ENCODE results near the gene SLCO2B1.

SLCO2B1 gene

DNA sequence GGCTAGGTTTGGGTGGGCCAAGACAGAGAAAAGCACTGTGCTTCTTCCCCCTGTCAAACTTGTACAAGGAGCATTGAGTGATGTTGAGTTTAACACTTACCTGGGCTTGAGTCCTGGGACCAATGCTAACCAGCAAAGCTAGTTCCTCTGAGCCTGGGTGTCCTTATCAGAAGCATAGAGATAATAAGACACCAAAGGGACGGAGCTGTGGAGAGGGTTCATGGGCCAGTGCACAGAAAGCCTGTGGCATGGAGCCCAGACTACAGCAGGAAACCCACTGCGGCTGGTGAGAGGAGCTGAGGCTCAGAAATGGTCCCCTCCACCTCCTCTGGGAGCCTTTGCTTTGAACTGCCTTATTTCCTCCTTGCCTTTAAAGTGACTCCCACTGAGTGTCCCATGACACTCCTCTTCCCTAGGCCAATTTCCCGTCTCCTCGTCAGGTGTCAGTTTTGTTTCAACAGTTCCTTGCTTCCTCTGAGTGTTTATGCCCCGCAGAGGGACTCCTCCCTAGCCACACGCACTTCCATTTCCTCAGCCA is 9.4 kb downstream of the SLCO2B1 start:
- intact Hi-C loops (cut with DNase I) = no loop called here
- peak in 2 of 10 donors; percentile 8 to 36 for DNase-seq

DNA sequence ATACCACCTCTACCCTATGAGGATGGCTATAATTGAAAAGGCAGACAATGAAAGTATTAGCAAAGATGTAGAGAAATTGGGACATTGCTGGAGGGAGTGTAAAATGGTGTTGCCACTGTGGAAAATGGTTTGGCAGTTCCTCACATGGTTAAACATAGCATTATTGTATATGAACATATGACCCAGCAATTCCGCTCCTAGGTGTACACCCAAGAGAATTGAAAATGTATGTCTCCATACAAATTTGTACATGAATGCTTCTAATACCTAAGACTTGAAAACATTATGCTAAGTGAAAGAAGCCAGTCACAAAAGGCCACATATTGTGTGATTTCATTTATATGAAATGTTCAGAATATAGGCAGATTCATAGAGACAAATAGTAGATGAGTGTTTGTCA is 10.0 kb downstream of the SLCO2B1 start:
- no peak for DNase-seq
- intact Hi-C loops (cut with DNase I) = no loop called here

DNA sequence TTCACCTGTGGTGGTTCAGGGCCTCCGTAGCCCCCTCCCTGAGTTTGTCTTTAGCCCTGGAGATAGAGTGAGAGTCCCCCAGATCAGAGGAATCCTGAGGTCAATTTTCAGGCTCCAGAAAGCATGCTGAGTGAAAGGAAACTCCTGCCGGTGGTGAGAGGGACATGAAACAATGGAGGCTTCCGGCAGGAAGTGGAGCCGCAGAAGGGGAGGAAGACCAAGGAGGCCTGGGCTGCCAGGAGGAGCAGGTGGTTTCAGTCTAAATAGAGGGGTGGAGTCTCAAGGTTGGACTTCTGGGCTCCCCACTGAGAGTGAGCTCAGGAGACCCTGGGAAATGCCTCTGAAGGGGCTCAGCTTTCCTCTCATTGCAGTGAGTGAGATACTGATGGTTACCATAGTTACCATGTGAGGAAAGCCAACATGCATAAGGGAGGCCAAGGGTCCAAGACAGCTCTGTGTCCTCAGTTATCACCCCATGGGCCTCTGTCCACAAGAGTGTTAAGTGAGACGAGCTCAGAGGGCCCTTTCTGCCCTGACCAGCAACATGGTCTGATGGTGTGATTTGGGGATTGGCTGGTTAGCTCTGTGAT is 10.7 kb downstream of the SLCO2B1 start:
- DNase-seq = peak in 2 of 10 donors; percentile 13 to 50
- intact Hi-C loops (cut with DNase I) = no loop called here

DNA sequence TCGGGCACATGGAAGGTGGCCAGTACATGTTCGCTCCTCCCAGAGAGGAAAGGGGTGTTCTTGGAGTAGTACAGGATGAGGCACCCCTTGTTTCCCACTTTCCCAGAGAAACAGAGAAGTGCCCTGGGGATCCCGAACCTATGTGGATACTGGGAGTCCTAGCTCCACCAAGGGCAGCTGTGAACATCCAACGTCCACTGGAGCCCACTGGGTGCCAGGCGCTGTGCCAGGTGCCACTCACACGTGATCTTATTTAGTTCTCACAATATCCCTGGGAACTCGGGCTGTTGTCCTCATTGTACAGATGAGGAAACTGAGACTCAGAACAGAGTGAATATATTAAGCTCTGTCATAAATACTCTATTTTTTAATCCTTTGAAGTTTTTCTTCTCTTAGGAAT is 12.0 kb downstream of the SLCO2B1 start:
- DNase-seq = peak in 3 of 10 donors; percentile 32 to 80 (median 45)
- intact Hi-C loops (cut with DNase I) = no loop called here

GRCh38 chr11:75163921-75164849 is 13.3 kb downstream of the SLCO2B1 start:
- intact Hi-C loops (cut with DNase I) = no loop called here
- peak in 2 of 10 donors; percentile 55 to 63 for DNase-seq

- intact Hi-C loops (cut with DNase I) = no loop called here
- DNase-seq = peak in 1 of 10 donors; percentile 52
These were observed 14.8 kb downstream of the SLCO2B1 start for GRCh38 chr11:75165721-75166120.

- peak in 2 of 10 donors; percentile 29 to 42 for DNase-seq
- intact Hi-C loops (cut with DNase I) = no loop called here
These were observed 15.9 kb downstream of the SLCO2B1 start for GRCh38 chr11:75166791-75167190.

- DNase-seq = peak in 1 of 10 donors; percentile 32
- intact Hi-C loops (cut with DNase I) = no loop called here
These were observed 16.7 kb downstream of the SLCO2B1 start for GRCh38 chr11:75167617-75168016.

- peak in 2 of 10 donors; percentile 31 to 60 for DNase-seq
- intact Hi-C loops (cut with DNase I) = no loop called here
These were observed 18.4 kb downstream of the SLCO2B1 start for GRCh38 chr11:75169101-75169885.

DNA sequence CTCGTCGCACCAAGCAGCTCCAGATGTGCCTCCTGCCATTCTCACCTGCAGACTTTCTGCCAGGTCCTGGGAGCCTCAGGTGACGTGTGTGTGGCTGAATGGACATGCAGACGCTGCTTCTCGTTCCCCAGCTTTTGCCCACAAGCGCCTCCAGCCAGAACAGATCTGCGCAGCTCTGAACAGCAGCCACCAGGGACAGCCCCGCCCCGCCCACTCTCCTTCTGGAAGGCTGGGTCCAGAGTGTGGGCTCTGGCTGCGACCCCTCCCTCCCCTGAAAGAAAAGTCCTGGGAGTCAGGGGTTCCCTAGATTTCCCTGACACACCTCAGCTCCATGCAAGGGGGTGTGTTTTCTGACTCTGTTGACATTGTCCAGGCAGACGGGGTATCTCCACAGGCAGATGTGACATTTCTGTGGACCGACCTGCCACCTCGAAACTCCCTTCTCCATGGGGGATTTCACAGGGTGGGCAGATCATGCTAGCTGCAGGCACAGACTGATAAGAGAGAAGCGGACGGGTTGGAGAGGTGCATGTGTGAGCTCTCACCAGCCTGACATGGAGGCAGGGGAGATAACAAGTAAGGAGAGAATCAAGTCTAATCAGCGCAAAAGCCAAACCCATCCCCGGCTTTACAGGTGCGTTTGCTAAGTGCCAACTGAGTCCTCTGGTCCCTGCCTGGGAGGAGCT is 19.8 kb downstream of the SLCO2B1 start:
- intact Hi-C loops (cut with DNase I) = no loop called here
- DNase-seq = peak in 2 of 10 donors; percentile 67 to 70

GRCh38 chr11:75173336-75173735 is 22.4 kb downstream of the SLCO2B1 start:
- intact Hi-C loops (cut with DNase I) = no loop called here
- DNase-seq = peak in 2 of 10 donors; percentile 30 to 65

DNA sequence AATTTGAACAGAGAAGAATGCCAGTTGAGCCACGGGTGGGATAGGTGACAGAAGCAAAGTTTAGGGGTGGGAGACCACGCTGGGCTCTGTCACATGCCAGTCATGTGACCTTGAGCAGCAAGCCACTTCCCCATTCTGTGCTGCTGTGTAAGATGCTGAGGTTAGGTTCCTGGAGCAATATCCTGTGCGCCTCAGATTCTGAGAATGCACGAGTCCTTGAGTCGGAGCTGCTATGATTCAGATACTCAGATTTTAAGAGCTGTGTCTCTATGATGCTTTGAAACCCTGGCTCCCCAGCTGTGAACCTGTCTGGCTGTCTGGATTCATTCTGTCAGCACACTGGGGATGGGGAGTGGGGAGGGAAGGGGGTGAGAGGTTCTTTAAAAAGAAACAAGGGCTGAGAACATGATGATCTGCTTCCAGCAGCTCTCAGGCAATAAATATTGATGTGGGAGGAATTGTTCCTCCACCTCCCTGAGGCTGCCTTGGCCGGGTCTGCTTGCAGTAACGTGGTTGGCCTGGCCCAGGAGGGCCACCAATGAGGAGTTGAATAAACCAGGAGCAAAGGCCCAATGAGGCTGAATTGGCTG is 24.0 kb downstream of the SLCO2B1 start:
- intact Hi-C loops (cut with DNase I) = no loop called here
- DNase-seq = peak in 6 of 10 donors; percentile 33 to 87 (median 66)

DNA sequence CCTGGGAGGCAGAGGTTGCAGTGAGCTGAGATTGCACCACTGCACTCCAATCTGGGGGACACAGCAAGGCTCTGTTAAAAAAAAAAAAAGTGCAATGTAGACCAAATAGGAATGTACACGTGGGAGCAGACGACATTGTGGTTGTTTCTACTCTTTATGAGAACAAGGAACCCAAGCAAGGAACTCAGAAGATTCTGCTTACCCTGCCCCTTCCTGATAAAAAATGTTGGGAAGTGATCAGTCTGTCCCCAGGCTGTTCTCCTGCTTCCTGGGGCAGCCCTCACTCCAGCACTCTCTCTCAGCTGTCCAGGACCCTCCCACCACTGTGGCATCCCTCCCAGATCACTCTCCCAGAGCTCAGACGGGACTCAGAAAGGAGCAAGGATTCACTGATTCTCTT is 31.8 kb downstream of the SLCO2B1 start:
- DNase-seq = peak in 2 of 10 donors; percentile 22 to 53
- intact Hi-C loops (cut with DNase I) = no loop called here

DNA sequence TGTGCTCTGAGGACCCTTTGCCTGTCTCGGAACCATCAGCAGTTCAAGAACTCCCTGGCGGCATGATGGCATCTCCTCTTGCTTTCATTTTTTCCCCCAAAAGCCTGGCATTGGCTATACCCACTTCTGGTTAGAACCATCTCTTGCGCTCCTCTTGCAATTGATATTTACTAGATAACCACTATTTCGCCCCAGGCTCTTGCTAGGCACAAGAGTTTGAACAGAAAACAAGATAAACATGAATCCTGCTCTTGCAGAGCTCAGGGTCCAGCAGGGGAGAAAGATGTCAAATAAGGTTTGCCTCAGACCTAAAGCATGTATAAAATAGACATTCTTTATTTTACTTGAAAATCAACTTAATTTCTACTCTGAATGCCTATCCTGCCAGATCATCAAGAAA is 33.1 kb downstream of the SLCO2B1 start:
- no peak for DNase-seq
- intact Hi-C loops (cut with DNase I) = no loop called here

DNA sequence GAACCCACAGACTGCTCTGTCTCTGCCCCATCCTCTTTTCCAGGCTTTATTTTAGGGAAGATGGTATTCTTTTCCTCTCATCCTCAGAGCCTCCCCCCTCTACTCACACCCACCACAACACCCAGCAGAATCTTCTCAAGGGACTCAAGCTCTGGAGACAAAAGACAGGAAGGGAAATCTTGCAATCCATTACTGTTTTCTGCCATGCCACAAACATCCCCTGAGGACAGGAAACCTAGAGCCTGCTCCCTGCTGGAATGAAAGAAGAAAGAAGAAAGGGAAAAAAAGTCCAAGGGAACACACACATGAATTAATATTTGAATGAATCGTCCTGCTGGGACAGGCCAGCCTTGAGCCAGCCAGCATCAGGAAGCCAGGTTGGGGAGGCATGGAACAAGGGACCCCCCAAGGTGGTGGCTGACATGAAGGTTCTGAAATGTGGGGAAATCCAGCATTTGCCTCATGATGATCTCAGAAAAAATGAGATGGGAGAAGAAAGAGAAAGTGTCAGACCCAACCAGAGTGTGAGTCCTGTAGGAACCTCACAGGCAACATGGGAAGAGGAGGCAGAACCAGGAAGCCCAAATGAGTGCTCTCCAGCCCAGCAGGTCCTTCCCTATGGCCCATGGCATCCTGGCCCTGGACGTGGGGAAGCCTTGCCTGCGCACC is 34.0 kb downstream of the SLCO2B1 start:
- peak in 2 of 10 donors; percentile 31 to 68 for DNase-seq
- intact Hi-C loops (cut with DNase I) = no loop called here

DNA sequence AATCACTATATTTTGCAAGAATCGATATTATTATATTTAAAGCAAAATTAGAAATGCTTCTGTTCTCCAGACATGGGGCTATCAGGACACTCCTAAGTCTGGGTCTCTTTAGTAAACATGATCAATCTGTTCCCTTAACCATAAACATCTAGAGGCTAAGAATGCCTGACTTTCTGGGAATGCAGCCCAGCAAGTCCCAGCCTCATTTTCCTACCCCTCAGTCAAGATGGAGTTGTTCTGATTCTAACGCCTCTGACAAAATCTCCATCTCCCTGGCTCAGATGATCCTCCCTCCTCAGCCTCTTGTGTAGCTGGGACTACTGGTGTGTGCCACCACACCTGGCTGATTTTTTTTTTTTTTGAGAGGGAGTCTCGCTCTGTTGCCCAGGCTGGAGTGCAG is 35.0 kb downstream of the SLCO2B1 start:
- intact Hi-C loops (cut with DNase I) = no loop called here
- DNase-seq = no peak

GRCh38 chr11:75186999-75187398 is 36.1 kb downstream of the SLCO2B1 start:
- no peak for DNase-seq
- intact Hi-C loops (cut with DNase I) = no loop called here

GRCh38 chr11:75188671-75189070 is 37.8 kb downstream of the SLCO2B1 start:
- intact Hi-C loops (cut with DNase I) = no loop called here

DNA sequence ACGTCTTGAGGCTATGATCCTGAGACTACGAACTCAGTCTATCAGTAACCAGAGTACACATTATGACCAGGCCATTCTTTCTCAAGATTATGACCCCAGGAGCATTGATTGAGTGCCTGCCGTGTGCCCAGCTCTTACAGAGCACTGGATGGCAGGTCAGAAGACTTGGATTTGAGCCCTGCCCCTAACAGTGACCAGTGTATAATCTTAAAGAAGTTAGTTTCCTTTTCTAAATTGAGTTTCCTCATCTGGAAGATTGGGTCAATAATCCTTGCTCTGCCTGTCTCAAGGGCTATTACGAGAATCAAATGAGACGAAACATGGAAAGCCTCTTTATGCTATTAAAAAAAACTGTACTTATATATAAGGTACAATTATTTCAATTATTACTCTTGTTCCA is 38.2 kb downstream of the SLCO2B1 start:
- intact Hi-C loops (cut with DNase I) = no loop called here

More at GRCh38 chr11:75188671-75189070, 37.8 kb downstream of the SLCO2B1 start:
- no peak for DNase-seq

More for the DNA sequence above, 38.2 kb downstream of the SLCO2B1 start:
- DNase-seq = no peak

Measured in posterior cingulate gyrus (tissue), 11 donors.